DND-41 (cell line): Measurements from ENCODE around the gene SOX5.

Experiments used
- CTCF ChIP-seq: IDR thresholded peaks from 2 replicates; pipeline ENCODE4 v1.5.1; 2012; ENCODE audit warnings: borderline replicate concordance, low read length, moderate library complexity, mild to moderate bottlenecking; ENCODE audit not compliant: poor library complexity, severe bottlenecking; ENCODE audit errors: extremely low read depth
- EZH2 ChIP-seq: IDR thresholded peaks from 3 replicates; pipeline ENCODE4 v1.6.1; 2012; ENCODE audit warnings: borderline replicate concordance, low read depth, mild to moderate bottlenecking, moderate library complexity, low read length, inconsistent platforms; ENCODE audit not compliant: severe bottlenecking

GRCh38 chr12:23947395-23947794, 2.1 kb downstream of the SOX5 start:
- no peak for TF ChIP-seq CTCF
- TF ChIP-seq EZH2, result no peak
